MCF 10A (cell line): ENCODE results near the gene ACBD4. TPM values are rescaled to one million over a fixed set of nuclear protein-coding genes. Genes with fewer than 3 reads are reported as not detected.

Experiments
- BruUV-seq: library from RNA; stranded (reverse); fragments of 400-500 nt; replicated peaks from 2 replicates; lab custom pipeline; 2021; lab: Mats Ljungman, UMichigan
- CTCF ChIA-PET: fragments of 300-600 bp; sonication (Branson Sonifier 250); formaldehyde crosslinking; extraction: SDS; loops from one replicate; lab custom pipeline; 2021; ENCODE audit warnings: antibody characterized with exemption, inconsistent platforms; lab: Yijun Ruan, JAX
- POLR2A ChIA-PET: fragments of 300-600, 350-650 bp; sonication (Branson Sonifier 250); formaldehyde crosslinking; extraction: SDS; loops from one replicate; lab custom pipeline; 2020; ENCODE audit warnings: antibody characterized with exemption, inconsistent platforms; lab: Yijun Ruan, JAX
- DNase-seq: peaks from one replicate; pipeline ENCODE4 v3.0.0-alpha.2; 2018; ENCODE audit not compliant: unreplicated experiment
- H3K27ac Mint-ChIP-seq: one replicate; pipeline ENCODE4 v1.8.0; 2022; ENCODE audit warnings: mild to moderate bottlenecking, low read depth, mixed read lengths; ENCODE audit not compliant: unreplicated experiment
- H3K27me3 Mint-ChIP-seq: one replicate; pipeline ENCODE4 v1.8.0; 2022; ENCODE audit warnings: mixed read lengths; ENCODE audit not compliant: insufficient read depth, unreplicated experiment
- H3K36me3 Mint-ChIP-seq: one replicate; pipeline ENCODE4 v1.8.0; 2022; ENCODE audit warnings: mild to moderate bottlenecking, moderate library complexity, mixed read lengths; ENCODE audit not compliant: insufficient read depth, unreplicated experiment
- H3K4me1 Mint-ChIP-seq: one replicate; pipeline ENCODE4 v1.8.0; 2022; ENCODE audit warnings: mixed read lengths; ENCODE audit not compliant: insufficient read depth, unreplicated experiment
- H3K4me3 Mint-ChIP-seq: one replicate; pipeline ENCODE4 v1.8.0; 2022; ENCODE audit warnings: mild to moderate bottlenecking, moderate library complexity, mixed read lengths; ENCODE audit not compliant: unreplicated experiment
- H3K9me3 Mint-ChIP-seq: one replicate; pipeline ENCODE4 v1.8.0; 2022; ENCODE audit warnings: mixed read lengths; ENCODE audit not compliant: unreplicated experiment
- CTCF ChIP-seq: fragments of 200-600 bp; IDR thresholded peaks from one replicate; pipeline ENCODE4 v1.8.0; 2022; ENCODE audit warnings: antibody characterized with exemption, mild to moderate bottlenecking; ENCODE audit not compliant: unreplicated experiment
- intact Hi-C: fragments of 100-400 bp; cut with micrococcal nuclease; formaldehyde crosslinking; loops from 2 replicates; pipeline ENCODE4 v1.14.1; 2022
- total RNA-seq: library from RNA; stranded (reverse); gene quantifications from 2 replicates; pipeline ENCODE4 v1.2.3, GENCODE V29; 2022

Gene ACBD4
- total RNA-seq, 1 experiment from 2014 or later = 7.8 TPM

- ChIA-PET POLR2A (interaction anchor here (0.6 to 1.6 kb wide), 6 partner anchors 31 to 49 kb away, joined by 3 to 10 read pairs (median 4); partner anchors contain the start of genes DCAKD and NMT1), CTCF (interaction anchor here (0.5 to 8.1 kb wide), 20 partner anchors 9 to 196 kb away, joined by 3 to 67 read pairs (median 5); partner anchors contain the start of genes ACBD4 and NMT1)
- DNase-seq = peak; percentile 38
- Mint-ChIP-seq H3K4me3 (no peak overlapping the region), H3K4me1 (peaks cover 32% of the 10 kb centered on the region), H3K27ac (peak overlapping the region; percentile 73), H3K36me3 (peaks cover 82% of the 10 kb centered on the region), H3K9me3 (no peaks in the 10 kb centered on the region), H3K27me3 (no peaks in the 10 kb centered on the region)
- peak; percentile 53 for TF ChIP-seq CTCF
- intact Hi-C loops = loop anchor here (1.0 to 10.0 kb wide), 2 partner anchors 37 to 191 kb away; a partner anchor contains a TSS
- no TSS peak for BruUV-seq
Measured at GRCh38 chr17:45096141-45096540, 39.3 kb upstream of the ACBD4 start.

- no peaks in the 10 kb centered on the region for H3K27me3 Mint-ChIP-seq
- no peak overlapping the region for H3K4me3 Mint-ChIP-seq
- peaks cover 84% of the 10 kb centered on the region for H3K36me3 Mint-ChIP-seq
- POLR2A ChIA-PET = interaction anchor here (0.6 to 1.6 kb wide), 4 partner anchors 30 to 50 kb away, joined by 3 to 10 read pairs (median 6); partner anchors contain the start of gene NMT1
- TF ChIP-seq CTCF = no peak
- DNase-seq = no peak
- H3K27ac Mint-ChIP-seq = no peak overlapping the region
- intact Hi-C loops = loop anchor here (1.0 to 10.0 kb wide), 2 partner anchors 36 to 192 kb away; a partner anchor contains a TSS
- CTCF ChIA-PET = interaction anchor here (0.6 to 8.1 kb wide), 19 partner anchors 8 to 197 kb away, joined by 3 to 67 read pairs (median 5); partner anchors contain the start of genes ACBD4 and NMT1
- peaks cover 35% of the 10 kb centered on the region for H3K4me1 Mint-ChIP-seq
- H3K9me3 Mint-ChIP-seq = no peaks in the 10 kb centered on the region
- no TSS peak for BruUV-seq
Measured at GRCh38 chr17:45096926-45097325, 38.6 kb upstream of the ACBD4 start.

- ChIA-PET POLR2A (interaction anchor here (0.9 to 7.3 kb wide), 15 partner anchors 11 to 199 kb away, joined by 3 to 54 read pairs (median 5); partner anchors contain the start of genes ACBD4, EFTUD2, HEXIM1 and NMT1), CTCF (interaction anchor here (0.5 to 8.1 kb wide), 37 partner anchors 9 to 365 kb away, joined by 3 to 67 read pairs (median 5); partner anchors contain the start of genes ACBD4 and PLCD3)
- intact Hi-C loops = loop anchor here (2.0 to 10.0 kb wide), 2 partner anchors 47 to 193 kb away; partner anchors contain the start of gene DCAKD
- no peak for TF ChIP-seq CTCF
- BruUV-seq = no TSS peak
- no peak for DNase-seq
- no peaks in the 10 kb centered on the region for H3K9me3 Mint-ChIP-seq
- H3K4me1 Mint-ChIP-seq = peaks cover 35% of the 10 kb centered on the region
- H3K27ac Mint-ChIP-seq = peak overlapping the region; percentile 86
- peaks cover 83% of the 10 kb centered on the region for H3K36me3 Mint-ChIP-seq
- no peaks in the 10 kb centered on the region for H3K27me3 Mint-ChIP-seq
- H3K4me3 Mint-ChIP-seq = no peak overlapping the region
Measured at GRCh38 chr17:45098081-45098868, 37.2 kb upstream of the ACBD4 start.
